ENCODE data around the gene ZNF419.

The ZNF419 gene

GRCh38 chr19:57487477-57488298 lies at the start of gene ZNF419:
Gene ZNF419 (plus strand): TSS chr19:57487750. CDS start chr19:57487951, 201 bp downstream.
- DNase-seq (ENCODE audit: low read depth) = peak; percentile 81
- peak within 1 kb of the TSS; percentile 76 for H3K4me3 ChIP-seq (replicated peaks; ENCODE audit: low read depth, low read length)

GRCh38 chr19:57437931-57438330 lies 49.6 kb upstream of the ZNF419 start:
- no peak for TF ChIP-seq CTCF (IDR thresholded peaks at IDR 0.05; ENCODE audit: low read length, missing control alignments)
- H3K4me3 ChIP-seq (replicated peaks; ENCODE audit: low read depth, low read length) = no peak overlapping the region
- no peak for DNase-seq (ENCODE audit: low read depth)

GRCh38 chr19:57438925-57439324 lies 48.6 kb upstream of the ZNF419 start:
- TF ChIP-seq CTCF (IDR thresholded peaks at IDR 0.05; ENCODE audit: low read length, missing control alignments) = no peak
- no peak for DNase-seq (ENCODE audit: low read depth)
- H3K4me3 ChIP-seq (replicated peaks; ENCODE audit: low read depth, low read length) = no peak overlapping the region

DNA sequence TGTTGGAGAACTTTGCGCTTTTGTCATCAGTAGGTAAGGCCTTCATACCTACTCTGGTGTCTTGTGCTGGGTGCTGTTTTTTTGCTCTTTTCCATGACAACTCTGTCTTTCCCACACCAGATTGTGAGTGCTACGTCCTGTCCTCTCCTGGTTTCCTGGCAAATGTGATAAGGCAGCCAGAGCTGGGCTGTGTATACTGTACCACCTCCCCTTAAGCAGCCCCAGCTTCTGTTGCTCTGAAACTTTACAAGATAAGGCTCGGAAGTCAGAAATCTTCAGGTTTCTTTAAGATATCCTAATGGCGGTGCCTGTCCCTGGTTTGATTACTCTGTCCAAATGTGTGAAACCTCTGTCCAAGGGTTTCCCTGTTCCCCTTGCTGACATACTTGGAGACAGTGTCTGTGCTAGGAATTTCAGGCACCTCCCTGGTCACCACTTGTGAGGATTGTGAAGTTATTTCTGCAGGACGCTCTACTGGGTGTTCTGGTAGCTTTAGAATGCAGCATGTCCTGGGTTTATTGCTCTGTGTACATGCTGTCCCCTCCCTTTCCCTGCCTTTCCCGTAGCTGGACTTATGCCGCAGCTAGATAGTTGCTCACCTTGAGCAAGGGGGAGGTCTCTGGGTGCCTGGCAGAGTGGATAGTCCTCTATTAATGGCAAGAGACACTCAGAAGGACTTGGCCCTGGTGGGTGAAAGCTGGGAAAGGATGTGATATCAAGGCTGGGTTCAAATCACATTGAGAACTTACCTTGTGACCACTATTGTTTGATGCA lies 45.4 kb upstream of the ZNF419 start:
- no peak for DNase-seq (ENCODE audit: low read depth)
- no peak overlapping the region for H3K4me3 ChIP-seq (replicated peaks; ENCODE audit: low read depth, low read length)
- no peak for TF ChIP-seq CTCF (IDR thresholded peaks at IDR 0.05; ENCODE audit: low read length, missing control alignments)

DNA sequence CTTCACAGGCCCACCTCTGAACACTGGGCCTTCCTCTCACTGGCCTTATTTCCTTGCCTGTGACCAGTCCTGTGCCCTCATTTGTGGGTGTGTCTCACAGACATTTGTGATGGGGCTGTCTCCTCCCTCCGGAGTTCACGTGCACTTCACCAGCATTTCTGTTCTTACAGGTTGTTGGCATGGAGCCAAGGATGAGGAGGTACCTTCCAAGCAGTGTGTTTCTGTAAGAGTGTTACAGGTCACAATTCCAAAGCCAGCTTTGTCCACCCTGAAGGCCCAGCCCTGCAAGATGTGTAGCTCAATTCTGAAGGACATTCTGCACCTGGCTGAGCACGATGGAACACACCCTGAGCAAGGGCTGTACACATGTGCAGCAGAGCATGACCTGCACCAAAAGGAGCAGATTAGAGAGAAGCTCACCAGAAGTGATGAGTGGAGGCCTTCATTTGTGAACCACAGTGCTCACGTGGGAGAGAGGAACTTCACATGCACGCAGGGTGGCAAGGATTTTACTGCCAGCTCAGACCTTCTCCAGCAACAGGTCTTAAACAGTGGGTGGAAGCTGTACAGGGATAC lies 44.3 kb upstream of the ZNF419 start:
- no peak for TF ChIP-seq CTCF (IDR thresholded peaks at IDR 0.05; ENCODE audit: low read length, missing control alignments)
- no peak for DNase-seq (ENCODE audit: low read depth)
- H3K4me3 ChIP-seq (replicated peaks; ENCODE audit: low read depth, low read length) = no peak overlapping the region

DNA sequence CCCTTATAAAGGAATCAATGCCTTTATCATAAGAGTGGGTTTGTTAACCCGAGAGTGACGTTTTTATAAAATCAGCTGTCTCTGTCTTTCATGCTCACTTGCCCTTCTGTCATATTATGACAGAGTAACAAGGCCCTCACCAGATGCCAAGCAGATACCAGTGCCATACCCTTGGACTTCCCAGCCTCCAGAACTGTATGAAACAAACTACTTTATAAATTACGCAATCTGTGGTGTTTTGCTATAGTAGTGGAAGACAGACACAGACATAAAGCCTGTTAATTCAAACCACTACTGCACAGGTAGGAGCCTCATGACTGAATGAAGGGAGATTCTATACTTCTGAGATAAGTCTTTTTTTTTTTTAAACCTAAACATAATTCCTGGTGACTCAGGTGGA lies 35.2 kb upstream of the ZNF419 start:
- no peak for DNase-seq (ENCODE audit: low read depth)
- H3K4me3 ChIP-seq (replicated peaks; ENCODE audit: low read depth, low read length) = no peak overlapping the region
- no peak for TF ChIP-seq CTCF (IDR thresholded peaks at IDR 0.05; ENCODE audit: low read length, missing control alignments)

DNA sequence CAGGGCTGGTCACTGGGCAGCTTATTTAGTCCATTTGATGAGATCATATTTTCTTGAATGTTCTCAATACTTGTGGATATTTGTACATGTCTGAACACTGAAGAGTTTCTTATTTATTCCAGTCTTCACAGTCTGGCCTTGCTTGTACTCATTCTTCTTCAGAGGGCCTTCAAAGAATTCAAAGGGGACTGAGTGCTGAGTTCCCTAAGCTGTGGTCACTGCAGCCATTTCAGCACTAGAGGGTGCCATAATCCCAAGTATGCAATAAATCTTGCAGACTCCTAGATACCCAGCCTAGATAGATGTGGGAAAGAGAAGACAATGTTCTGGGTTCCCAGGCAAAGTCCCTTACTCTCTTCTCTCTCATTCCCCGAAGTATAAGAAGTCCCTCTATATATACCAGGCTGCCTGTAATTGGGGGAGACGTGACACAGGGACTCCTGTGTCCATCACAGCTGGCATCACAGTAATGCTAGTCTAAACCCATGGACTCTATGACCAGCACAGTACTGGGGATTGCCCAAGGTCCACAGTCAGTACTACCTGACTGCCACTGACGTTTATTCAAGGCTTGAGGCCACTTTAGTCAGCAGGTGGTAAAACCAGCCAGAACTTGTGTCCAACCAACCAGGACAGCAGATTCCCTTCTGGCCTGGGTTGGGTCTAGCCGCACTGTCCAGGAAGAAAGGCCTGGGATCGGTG lies 21.7 kb upstream of the ZNF419 start:
- peak; percentile 53 for DNase-seq (ENCODE audit: low read depth)
- H3K4me3 ChIP-seq (replicated peaks; ENCODE audit: low read depth, low read length) = no peak overlapping the region
- TF ChIP-seq CTCF (IDR thresholded peaks at IDR 0.05; ENCODE audit: low read length, missing control alignments) = peak; percentile 44
